GM18951 (cell line): ENCODE data around the gene TSEN34.

Experiments
- POLR2A ChIP-seq: IDR thresholded peaks from 4 replicates; pipeline ENCODE4 v1.6.1; 2011; ENCODE audit warnings: mild to moderate bottlenecking; ENCODE audit not compliant: insufficient read length, insufficient read depth; ENCODE audit errors: extremely low read depth
- in situ Hi-C: fragments of 300-500 bp; cut with MboI; formaldehyde crosslinking; loops from one replicate; pipeline ENCODE4 v1.12.0; 2022; ENCODE audit warnings: low sequenced_read_pairs, mixed read lengths, inconsistent platforms; ENCODE audit not compliant: unreplicated experiment

The TSEN34 gene

DNA sequence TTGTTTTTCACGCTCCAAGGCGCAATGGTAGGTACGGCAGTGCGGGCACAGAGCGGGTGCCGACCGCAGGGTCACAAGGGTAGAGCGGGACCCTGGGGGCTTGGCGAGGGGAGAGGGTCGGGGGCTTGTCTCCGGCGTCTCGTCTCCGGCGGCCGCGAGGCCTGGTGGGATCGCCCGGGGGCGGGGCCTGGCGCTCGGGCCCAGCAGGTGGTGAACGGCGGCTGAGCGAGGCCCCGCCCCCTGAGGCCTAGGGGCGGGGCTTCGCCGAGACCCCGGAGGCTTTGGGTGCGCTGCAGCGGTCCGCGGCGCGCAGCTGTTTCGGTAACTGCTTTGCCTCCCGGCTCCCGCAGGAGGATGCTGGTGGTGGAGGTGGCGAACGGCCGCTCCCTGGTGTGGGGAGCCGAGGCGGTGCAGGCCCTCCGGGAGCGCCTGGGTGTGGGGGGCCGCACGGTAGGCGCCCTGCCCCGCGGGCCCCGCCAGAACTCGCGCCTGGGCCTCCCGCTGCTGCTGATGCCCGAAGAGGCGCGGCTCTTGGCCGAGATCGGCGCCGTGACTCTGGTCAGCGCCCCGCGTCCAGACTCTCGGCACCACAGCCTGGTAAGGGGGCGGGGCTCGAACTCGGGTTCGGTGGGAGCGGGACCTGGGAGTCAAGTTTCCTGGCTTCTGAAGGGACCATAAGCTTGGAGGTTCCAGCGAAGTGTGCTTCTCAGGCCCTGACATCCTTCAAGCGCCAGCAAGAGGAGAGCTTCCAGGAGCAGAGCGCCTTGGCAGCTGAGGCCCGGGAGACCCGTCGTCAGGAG lies at the start of gene TSEN34:
Gene TSEN34 (plus strand): TSS at position 298 of the 800 bp plus-strand sequence. CDS start 57 bp downstream, at position 355.
- in situ Hi-C loops, result no loop called here
- peak; percentile 81 for TF ChIP-seq POLR2A

DNA sequence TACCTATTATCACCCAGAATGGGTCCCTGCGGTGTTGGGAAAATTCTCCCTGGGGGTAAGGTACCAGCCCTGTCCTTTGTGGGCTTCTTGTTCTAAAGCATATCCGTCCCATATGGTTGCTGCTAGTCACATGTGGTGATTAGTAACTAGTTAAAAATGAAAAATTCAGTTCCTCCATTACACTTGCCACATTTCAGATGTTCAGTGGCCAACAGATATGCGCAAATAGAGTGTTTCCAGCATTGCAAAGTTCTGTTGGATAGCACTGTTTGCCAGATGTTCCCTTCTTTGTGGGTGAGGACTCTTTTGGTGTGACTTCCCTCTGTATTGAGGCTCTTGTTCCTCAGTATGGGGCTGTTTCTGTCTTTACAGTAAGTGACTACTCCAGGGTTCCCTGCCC lies 49.8 kb upstream of the TSEN34 start:
- in situ Hi-C loops, result no loop called here
- TF ChIP-seq POLR2A, result no peak

GRCh38 chr19:54142166-54142780 lies 48.8 kb upstream of the TSEN34 start:
- in situ Hi-C loops, result no loop called here

GRCh38 chr19:54145541-54146158 lies 45.5 kb upstream of the TSEN34 start:
- in situ Hi-C loops, result no loop called here
- no peak for TF ChIP-seq POLR2A

More at GRCh38 chr19:54142166-54142780, 48.8 kb upstream of the TSEN34 start:
- no peak for TF ChIP-seq POLR2A

DNA sequence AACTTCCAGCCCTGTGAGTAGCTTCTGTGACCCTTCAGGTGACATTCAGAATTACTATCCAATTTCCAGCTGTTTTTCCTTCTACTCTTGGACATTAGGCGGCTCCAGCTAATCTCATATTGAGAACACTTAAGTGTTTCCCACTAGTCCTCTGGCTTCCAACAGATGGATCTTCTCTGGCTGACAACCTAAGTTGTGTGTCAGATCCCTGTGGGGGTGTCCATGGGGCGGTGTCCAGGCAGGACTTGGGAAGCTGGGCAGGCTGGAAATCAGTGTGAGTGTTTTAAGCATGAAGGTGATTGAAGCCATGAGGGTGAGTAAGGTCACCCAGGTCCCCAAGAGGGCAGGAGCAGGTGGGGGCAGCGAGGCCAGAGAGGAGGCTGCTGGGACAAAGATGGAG lies 43.4 kb upstream of the TSEN34 start:
- in situ Hi-C loops, result no loop called here
- no peak for TF ChIP-seq POLR2A

DNA sequence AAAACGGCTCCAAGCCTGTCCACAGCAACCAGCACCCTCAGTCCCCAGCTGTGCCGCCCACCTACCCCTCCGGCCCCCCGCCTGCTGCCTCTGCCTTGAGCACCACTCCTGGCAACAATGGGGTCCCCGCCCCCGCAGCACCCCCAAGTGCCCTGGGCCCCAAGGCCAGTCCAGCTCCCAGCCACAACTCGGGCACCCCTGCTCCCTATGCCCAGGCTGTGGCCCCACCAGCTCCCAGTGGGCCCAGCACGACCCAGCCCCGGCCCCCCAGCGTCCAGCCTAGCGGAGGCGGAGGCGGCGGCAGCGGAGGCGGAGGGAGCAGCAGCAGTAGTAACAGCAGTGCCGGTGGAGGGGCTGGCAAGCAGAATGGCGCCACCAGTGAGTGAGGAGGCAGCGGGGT lies 43.0 kb upstream of the TSEN34 start:
- in situ Hi-C loops, result no loop called here
- TF ChIP-seq POLR2A, result no peak

GRCh38 chr19:54149021-54149812 lies 41.9 kb upstream of the TSEN34 start:
- in situ Hi-C loops, result no loop called here
- no peak for TF ChIP-seq POLR2A

- in situ Hi-C loops, result no loop called here
- no peak for TF ChIP-seq POLR2A
These were observed 39.6 kb upstream of the TSEN34 start for GRCh38 chr19:54151362-54152035.

DNA sequence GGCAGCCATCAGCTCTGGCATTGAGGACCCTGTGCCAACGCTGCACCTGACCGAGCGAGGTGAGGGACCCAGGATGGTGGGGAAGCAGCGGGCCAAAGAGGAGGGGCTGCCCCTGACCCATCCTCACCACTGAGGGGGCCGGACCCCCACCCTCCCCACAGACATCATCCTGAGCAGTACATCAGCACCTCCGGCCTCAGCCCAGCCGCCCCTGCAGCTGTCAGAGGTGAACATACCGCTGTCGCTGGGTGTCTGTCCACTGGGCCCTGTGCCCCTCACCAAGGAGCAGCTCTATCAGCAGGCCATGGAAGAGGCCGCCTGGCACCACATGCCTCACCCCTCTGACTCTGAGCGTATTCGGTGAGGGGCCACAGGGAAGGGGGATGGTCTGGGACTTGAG lies 38.8 kb upstream of the TSEN34 start:
- TF ChIP-seq POLR2A, result peak; percentile 10
- in situ Hi-C loops, result no loop called here

GRCh38 chr19:54152878-54153524 lies 38.1 kb upstream of the TSEN34 start:
- in situ Hi-C loops, result no loop called here
- TF ChIP-seq POLR2A, result no peak

DNA sequence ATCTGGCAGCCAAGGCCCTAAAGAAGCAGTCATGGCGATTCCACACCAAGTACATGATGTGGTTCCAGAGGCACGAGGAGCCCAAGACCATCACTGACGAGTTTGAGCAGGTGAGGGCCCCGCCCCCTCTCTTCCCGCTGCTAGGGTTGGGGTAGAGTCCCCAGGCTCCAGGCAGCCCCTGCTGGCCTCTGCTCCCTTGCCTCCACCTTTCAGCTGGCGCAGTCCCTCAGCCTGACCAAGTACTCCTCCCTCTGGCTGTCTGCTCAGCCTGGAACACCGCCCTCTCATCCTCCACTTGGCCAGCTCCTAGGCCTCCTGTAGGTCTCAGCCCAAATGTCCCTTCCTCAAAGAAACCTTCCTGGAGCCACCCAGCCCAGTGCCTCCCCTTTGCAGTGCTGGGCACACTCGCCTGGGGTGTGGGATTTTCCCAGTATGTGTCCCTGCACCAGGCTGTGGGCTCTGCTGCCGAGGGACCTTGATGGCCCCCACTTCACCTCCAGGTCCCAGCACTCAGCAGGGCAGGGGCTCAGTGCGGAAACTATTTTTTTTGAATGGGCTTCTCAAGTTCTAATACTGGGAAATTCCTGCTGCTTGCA lies 37.3 kb upstream of the TSEN34 start:
- TF ChIP-seq POLR2A, result no peak
- in situ Hi-C loops, result no loop called here

DNA sequence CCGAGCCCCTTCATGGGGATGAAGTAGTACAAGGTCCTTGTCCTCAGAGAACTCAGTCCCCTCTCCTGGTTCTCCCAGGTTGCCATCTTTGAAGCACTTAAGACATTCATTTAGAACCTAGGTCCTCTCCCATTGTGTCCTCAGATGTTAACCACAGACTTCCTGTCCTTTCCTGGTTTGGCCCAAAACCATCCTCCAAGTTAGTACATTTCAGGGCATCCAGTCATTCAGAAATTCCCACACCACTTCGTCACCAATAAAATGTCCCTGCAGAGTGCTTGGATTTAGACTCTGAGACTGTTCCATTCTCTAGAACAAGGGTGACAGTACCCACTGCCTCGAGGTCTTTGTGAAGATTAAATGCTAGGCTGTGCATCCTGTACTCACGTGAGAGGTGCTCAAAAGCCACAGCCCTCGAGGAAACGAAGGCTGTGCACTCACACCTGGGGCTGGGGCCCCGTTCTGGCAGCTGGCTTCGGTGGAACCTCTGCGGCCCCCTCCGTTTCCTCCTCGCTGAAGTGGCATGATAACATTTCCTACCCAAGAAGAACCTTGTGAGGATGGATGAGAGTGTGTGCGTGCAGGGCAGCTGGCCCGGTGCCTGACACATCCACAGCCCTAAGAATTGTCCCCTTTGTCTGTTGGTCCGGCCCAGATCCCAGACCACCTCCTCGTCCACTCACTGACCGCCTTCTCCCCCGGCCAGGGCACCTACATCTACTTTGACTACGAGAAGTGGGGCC lies 36.3 kb upstream of the TSEN34 start:
- in situ Hi-C loops, result no loop called here
- no peak for TF ChIP-seq POLR2A
